Gastroesophageal sphincter (tissue), 3 donors: Measurements from ENCODE around the gene SPRR5.

ENCODE experiments used
- CTCF ChIP-seq, 4 experiments: fragments of 200-600 bp in 2 of 4; fragments of 450-650 bp in 2 of 4; sonication (generic) in 1 of 4; IDR thresholded peaks; one replicate each; pipeline ENCODE4 v1.5.1; 2017 to 2019; ENCODE audit warnings: antibody characterized with exemption in 4 of 4, mild to moderate bottlenecking in 2 of 4, moderate library complexity in 2 of 4
- EP300 ChIP-seq: sonication (generic); formaldehyde crosslinking; IDR thresholded peaks from one replicate; pipeline ENCODE4 v1.6.1; 2017; ENCODE audit warnings: antibody characterized with exemption, mild to moderate bottlenecking
- POLR2A ChIP-seq, 2 donors: fragments of 450-650 bp; IDR thresholded peaks; one replicate each; pipeline ENCODE4 v1.6.1; 2017; ENCODE audit warnings: antibody characterized with exemption in 2 of 2, mild to moderate bottlenecking in 2 of 2, moderate library complexity in 1 of 2
- POLR2AphosphoS5 ChIP-seq: sonication (generic); formaldehyde crosslinking; IDR thresholded peaks from one replicate; pipeline ENCODE4 v1.6.1; 2017; ENCODE audit warnings: antibody characterized with exemption

DNA sequence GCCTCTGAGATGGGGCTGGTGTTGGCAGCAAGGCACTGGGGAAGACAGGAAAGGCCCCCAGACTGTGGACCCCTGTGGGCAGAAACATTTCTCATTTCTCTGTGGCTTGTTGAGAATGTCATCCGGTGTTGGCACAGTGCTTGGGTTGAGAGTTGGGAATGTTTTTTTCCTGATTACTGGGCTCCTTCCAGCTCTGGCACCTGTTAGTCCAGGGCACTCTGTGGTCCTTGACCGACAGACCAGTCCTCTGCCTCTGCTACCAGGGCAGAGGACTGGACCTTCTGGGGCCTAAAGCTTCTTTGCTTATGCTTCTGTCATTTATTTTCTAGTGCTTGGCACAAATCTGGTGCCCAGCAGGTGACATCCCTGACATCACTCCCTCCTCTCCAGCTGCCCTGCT is 4.8 kb upstream of the SPRR5 start:
- TF ChIP-seq CTCF (IDR thresholded peaks at IDR 0.05) (no peak), EP300 (no peak), POLR2A (IDR thresholded peaks at IDR 0.05) (no peak), POLR2AphosphoS5 (no peak)
